Renal cortex interstitium (tissue), 11 donors: Measurements from ENCODE around the gene IP6K1. TPM values are rescaled to one million over a fixed set of nuclear protein-coding genes. Genes with fewer than 3 reads are reported as not detected.

Experiments used
- DNase-seq, 11 donors: peaks; one replicate each; pipeline ENCODE4 v3.0.0-alpha.2; 2013; ENCODE audit warnings: low read depth in 9 of 11, low spot score in 4 of 11; ENCODE audit errors: extremely low read depth in 1 of 11
- polyA plus RNA-seq, 3 donors: library from polyadenylated mRNA; unstranded; fragments of 120-200 nt; gene quantifications; one replicate each; pipeline ENCODE4 v1.2.1, GENCODE V29; 2013; ENCODE audit not compliant: insufficient read length in 3 of 3

The IP6K1 gene
- polyA plus RNA-seq, 3 donors: 50.6 to 55.8 (median 51.2) TPM

DNA sequence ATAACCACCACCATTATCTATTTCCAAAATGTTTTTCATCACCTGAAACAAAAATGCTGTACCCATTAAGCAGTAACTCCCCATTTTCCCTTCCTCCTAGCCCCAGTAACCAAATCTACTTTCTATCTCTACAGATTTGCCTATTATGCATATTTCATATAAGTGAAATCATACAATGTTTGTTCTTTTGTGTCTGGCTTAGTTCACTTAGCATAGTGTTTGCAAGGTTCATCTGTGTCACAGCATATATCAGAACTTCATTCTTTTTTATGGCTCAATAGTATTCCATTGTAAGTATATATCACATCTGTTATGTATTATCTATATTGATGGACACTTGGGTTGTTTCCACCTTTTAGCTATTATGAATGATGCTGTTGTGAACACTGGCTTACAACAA, 45.9 kb downstream of the IP6K1 start:
- no peak for DNase-seq

DNA sequence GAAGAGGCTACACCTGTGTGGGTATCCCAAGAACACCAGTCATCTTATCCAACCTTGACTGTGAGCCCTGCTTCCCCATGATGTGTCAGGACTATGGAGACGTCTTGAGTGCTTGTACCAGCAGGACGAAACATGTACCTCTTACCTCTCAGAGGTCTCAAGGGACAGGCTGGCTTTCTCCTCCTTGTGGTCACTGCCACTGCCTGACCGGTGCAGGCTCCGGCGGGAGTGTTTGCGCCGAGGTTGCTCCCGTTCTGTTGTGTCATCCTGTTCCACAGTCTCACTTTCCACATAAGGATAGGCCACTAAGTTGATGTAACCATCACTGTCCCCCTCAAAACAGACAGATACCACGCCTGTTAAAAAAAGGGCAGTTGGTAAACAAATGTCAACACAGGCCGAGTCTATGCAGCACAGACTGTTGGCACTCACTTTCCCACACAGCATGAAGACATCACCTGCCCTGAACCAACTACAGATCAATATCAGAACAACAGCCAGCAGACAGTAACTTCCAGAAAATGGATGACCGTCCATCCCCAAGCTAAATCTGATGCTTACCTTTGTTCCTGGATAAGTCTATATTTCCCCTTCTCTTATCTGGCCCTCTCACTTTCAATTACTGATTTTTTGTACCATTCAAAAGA, 48.2 kb downstream of the IP6K1 start:
- DNase-seq: no peak

DNA sequence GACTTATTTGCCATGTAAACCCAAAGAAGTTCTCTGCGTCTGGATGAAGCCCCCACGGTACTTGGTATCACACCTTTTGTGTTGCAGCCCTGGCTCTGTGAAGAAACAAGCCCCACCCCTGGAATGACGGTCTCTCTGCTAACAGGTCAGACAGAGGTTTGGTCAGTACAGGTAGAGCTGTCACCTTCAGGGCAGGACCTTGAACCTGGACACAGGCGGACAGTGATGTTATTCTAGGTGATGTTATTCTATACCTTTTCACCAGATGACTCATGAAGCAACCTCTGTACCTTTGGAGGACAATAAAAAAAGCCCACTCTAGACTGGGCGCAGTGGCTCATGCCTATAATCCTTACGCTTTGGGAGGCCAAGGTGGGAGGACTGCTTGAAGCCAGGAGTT, 51.6 kb downstream of the IP6K1 start:
- DNase-seq: no peak

DNA sequence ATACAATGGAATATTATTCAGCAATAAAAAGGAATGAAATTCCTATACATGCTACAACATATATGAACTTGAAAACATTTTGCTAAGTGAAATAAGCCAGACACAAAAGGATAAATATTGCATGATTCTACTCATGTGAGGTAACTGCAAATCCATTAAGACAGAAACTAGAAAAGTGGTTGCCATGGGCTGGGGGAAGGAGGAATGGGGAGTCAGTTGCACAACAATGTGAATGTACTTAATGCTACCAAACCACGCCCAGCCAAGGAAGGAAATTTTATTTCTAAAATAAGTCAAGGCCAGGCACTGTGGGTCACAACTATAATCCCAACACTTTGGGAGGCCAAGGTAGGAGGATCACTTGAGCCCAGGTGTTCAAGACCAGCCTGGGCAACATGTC, 52.8 kb downstream of the IP6K1 start:
- no peak for DNase-seq

DNA sequence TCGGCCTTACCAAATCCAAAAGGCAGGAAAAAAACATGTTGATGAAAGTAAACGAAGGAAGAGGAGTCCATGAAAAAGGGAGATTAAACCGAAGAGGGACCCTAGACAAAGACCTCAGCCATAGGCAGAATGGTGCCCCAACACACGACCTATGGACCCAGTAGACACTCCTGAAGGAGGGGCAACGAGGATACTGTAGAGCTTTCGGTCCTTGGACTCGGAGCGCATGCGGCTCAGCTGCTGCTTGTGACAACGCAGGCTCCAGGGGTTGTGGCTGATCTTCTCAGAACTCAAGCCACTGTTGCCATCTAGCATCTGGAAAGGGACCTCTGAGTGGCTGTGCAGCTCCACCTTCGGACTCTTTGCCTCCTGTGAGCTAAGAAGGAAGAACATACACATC, 53.7 kb downstream of the IP6K1 start:
- DNase-seq: no peak

DNA sequence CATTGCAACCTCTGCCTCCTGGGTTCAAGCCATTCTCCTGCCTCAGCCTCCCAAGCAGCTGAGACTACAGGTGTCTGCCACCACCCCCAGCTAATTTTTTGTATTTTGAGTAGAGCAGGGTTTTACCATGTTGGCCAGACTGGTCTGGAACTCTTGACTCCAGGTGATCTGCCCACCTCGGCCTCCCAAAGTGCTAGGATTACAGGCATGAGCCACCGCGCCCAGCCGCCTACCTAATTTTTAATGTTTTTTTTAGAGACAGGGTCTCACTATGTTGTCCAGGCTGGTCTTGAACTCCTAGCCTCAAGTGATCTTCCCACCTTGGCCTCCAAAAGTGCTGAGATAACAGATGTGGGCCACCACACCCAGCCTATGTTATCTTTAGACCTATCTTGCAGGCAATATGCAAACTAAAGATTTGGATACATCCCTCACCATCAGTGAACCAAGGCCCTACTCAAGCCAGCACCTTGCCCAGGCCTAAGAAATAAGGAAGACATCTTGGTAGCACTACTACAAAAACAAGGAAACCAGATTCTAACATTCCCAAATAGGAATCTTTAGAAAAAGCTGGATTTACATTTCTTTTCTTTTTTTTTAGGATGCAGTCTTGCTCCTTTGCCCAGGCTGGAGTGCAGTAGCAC, 56.3 kb downstream of the IP6K1 start:
- no peak for DNase-seq

DNA sequence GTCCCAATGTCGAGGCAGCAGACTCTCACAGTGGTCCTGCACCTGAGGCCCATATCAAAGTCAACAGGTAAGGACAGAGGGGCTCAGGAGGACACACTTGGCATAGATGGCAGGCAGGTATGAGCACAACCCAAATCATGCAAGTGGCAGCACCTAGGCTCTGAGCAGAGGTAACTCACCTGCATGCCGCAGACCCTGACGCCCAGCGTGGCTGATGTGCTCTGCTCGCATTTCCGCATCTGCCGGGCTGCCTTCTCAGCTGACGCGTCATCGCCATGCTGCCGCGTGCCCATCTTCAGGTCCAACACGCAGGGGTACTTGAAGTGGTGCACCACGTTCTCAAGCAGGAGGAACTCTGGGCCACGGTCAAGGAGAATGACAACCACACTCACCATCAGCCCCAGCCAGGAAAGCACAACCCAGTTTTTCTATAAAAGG, 58.4 kb downstream of the IP6K1 start:
- DNase-seq: no peak

DNA sequence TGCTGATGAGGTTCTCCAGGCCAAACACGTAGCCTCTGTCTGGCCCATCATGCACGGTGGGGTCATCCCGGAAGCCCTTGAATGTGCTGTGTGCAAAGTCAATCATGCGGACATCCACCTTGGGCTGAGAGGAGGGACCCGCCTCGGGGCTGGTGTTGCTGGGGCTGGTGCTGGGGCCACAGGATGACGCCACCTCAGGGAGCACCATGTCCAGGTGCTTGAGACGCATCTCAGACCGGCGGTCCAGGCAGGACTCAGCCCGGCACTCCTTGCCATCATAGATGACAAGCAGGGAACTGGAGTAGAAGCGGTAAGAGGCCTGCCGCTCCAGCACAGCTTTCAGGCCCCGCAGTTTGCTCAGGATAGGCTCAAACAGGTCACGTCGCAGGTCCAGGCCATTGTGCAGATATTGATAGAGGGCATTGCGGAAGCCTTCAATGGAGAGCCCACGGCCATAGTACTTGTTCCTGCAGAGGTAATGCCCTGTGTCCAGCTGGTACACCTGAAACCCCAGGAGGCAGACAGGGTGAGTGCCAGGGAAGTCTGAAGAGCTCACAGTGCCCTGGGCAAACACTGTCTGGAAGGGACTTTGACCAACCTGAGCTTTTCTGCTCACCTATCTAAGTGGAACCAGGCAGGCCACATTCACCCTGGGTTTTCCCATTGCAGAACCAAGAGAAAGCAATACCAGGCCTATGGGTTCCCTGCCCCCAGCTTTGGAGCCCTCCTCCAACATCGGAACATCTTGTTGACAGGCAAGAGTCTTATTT, 59.0 kb downstream of the IP6K1 start:
- no peak for DNase-seq

DNA sequence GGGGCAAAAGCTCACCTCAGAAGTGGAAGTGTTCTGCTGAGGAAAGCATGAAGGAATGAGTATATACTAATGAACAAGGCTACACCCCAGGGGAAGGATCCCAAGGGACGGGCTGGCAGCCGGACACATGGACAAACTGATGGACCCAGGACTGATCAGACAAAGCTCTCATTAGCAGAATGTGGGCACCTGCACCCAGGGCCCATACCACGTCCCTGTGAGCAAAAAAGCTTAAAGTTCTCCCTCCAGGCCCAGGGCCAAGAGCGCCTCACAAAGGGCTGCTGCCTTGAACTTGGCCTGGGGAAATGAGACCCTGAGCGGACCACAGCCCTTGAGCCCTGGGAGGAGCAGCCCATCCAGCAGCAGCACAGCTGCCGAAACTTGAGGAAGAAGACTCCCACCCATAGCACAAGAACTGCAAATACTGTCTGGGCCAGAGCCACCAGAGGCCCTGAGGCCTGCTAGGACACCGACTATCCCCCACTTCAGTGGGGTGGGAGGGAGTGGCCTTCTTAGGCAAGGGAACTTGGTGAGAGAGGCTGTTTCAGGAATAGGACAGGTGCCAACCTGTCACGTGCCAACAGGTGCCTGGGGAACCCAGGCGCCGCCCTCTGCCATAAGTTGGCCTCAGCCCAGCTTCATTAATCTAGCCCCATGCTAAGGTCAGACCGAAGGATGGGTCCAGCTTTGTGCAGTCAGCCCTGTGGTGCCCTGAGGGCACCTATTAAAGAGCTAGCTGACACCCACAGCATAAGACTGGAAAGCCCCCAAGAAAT, 60.2 kb downstream of the IP6K1 start:
- DNase-seq: no peak

DNA sequence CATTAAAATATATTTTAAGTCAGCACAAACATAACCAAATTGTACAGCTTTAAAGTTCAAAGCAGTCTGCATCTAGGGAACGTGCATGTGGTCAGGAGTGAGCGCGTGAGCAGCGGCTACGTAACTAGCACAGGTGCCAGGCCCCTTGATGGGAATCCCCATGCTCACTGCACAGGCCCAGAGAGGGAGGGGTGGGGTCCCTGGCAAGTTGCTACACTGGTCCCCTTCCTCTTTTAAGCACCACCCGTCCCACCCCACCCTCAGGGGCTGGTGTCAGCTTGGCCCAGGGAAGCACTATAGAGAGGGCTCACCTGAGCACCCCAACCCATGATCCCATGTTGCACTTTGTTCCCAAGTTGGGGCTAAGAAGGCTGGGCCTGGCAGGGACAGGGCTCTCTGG, 61.8 kb downstream of the IP6K1 start:
- DNase-seq: peak in 2 of 11 donors; percentile 4 to 7

DNA sequence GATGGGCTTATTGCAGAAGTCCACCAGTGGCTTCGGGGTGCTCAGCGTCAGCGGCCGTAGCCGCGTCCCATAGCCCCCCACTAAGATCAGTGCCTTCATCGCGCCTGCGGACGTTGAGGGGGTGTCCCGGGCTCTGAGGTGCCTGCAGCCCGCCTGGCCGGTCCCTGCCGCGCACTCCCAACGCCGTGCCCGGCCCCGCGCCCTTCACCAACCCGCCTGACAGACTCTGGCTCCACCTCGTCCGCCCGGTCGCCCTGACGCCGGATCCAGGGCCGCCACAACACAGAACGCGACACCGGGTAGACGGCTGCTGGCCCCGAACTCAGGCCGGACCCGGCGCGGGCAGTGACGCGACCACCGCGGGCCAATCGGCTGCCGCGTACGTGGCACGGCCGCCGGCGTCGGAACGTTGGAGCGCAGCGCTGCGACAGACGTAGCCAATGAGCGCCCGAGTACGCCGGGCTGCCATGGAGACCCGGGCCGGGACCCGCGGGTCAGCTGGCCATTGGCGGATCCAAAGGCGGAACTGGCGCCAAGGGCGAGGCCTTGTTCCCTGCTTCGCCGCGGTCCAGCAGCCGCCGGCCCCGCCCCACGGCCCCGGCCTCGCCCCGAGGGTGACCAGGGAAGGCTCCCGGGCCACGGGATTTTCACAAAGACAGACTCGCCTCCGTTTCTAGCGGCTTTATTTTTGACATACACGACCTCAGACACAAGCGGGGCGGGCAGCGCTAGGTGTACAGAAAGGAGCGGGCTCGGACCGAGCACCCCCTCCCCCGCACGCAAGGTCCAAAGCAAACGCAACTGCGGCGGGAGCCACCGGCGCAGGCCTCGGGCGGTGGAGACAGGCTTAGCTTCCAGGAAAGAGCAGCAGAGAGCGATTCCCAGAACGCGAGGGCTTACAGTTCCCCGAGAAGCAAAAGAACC, 62.5 kb downstream of the IP6K1 start, which contains the start of gene GMPPB:
GMPPB (minus strand) TSS at position 324 of the 924 bp plus-strand sequence; CDS start at position 99, 225 bp downstream.
- peak; percentile 81 to 96 (median 93) for DNase-seq

DNA sequence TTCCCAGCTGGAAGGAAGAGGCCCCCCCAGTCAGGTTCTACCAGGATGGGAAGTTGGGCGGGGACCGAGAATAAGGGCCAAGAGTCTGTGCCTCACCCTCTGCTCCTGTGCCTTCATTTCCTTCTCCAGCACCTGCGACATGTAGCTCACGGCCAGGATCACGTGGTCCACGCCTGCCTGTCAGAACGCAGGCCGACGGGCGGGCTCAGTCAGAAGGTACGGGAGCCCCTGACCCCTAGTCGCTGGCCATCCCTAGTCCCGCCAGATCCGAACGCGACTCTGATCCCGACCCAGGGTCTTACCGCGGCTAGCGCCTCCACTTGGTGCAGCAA, 63.1 kb downstream of the IP6K1 start:
- peak in 3 of 11 donors; percentile 2 to 23 (median 10) for DNase-seq

DNA sequence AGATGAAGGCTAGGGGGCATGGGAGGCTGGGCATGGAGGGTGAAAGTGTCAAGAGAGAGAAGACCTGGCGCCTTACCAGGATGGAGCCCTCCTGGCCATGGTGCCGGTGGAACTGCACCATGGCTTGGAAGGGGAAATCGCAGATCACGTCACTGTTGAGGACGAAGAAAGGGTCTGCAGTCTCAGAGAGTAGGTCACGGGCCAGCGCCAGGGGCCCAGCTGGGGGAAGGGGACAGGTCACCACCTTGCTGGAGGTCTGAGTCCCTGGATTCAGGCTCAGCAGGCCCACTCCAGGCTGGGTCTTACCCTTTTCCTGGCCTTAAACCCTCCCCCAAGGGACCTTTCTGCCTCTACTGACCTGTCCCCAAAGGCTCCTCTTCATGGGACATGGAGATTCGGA, 63.4 kb downstream of the IP6K1 start:
- DNase-seq: peak in 1 of 11 donors; percentile 3

DNA sequence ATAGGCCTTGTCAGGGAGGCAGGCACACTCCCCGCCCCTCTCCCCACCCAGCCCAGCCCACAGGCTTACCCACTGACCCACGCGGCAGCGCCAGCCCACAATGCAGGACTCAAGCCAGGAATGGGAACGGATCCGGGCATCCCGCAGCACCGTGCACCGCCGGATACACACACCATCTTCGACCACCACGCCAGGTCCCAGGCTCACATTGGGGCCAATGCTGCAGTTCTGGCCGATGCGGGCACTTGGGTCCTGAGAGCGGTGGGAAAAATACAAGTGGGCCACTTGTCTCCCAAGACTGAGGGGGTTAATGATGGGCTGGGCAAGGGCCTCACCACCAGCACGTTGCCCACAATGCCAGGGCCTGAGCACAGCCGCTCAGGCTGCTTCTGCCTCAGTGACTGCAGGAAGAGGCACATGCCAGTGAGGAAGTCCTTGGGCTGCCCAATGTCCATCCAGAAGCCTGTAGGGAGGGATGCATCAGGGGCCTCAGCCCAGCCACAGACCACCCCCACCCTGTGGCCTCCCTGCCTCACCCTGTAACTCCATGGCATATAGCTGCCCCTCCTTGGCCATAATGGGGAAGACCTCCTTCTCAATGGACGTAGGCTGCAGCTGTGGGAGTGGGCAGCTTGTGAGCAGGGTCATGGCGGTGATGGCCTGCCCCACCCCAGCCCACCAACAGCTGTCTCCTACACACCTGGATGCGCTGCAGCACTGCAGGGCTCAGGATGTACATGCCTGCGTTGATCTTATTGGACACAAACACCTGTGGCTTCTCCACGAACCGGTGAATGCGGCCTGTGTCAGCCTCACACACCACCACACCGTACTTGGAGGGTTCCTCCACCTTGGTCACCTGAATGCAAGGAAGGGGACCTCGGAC, 64.2 kb downstream of the IP6K1 start:
- no peak for DNase-seq

DNA sequence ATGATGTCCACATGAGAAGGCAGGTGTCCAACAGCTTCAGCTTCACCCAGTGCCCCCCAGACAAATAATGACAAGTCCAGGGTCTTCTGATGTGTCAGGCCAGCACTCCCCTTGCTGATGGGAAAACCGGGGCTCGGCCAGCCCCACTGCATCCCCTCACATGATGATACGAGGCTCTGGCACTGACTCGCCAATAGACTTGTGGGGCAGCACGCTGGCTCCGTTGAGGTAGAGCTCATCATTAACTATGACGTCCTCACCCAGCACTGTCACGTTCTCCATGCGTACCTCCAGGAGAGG, 64.8 kb downstream of the IP6K1 start:
- no peak for DNase-seq

DNA sequence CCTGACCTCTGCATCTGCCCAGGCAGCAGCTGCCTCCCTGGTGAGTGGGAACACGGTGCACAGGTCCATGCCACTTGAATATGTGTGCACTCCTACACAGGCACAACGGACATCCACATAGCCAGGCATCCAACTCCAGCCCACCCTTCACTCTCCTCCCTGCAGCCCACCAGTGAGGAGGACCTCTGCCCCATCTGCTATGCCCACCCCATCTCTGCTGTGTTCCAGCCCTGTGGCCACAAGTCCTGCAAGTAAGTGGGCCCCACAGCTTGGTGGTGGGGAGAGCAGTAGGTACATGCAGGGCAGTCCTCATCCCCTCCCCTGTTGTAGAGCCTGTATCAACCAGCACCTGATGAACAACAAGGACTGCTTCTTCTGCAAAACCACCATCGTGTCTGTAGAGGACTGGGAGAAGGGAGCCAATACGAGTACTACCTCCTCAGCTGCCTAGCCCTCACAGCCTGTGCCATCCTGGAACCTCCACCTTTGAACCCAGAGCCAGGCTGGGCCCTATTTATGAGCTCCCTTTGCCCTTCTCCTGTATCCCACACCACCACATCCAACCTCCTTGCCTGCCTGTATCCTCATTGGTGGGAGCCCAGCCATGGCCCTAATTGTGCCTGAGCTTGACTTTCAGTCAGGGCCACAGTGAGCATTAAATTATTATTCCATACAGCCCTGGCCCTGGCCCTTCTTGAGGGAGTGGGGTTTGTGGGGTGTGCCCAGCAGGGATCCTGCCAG, 65.3 kb downstream of the IP6K1 start:
- DNase-seq: no peak
